Endothelial cell of umbilical vein (primary cell): ENCODE results near the gene TENM4. TPM values are rescaled to one million over a fixed set of nuclear protein-coding genes. Genes with fewer than 3 reads are reported as not detected.

Experiments used
- BruUV-seq: library from RNA; stranded (reverse); fragments of 400-500 nt; replicated peaks from 2 replicates; lab custom pipeline; 2021; lab: Mats Ljungman, UMichigan
- CTCF ChIA-PET: fragments of 300-600, 350-600 bp; sonication (Branson Sonifier 250); formaldehyde crosslinking; loops from one replicate; lab custom pipeline; 2021; ENCODE audit warnings: antibody characterized with exemption, inconsistent platforms; lab: Charles Lee
- POLR2A ChIA-PET: fragments of 300-600, 350-600 bp; sonication (Branson Sonifier 250); formaldehyde crosslinking; loops from one replicate; lab custom pipeline; 2021; ENCODE audit warnings: antibody characterized with exemption, inconsistent platforms; lab: Charles Lee
- DNase-seq: peaks from one replicate; pipeline ENCODE4 v3.0.0-alpha.2; 2011; ENCODE audit warnings: low read depth, low spot score
- FAIRE-seq: peaks from 2 replicates; lab custom pipeline; 2011; peaks lifted over from hg19 to GRCh38; lab: Jason Lieb, UNC
- H2AFZ ChIP-seq: 2 replicates; pipeline ENCODE4 v1.6.0; 2012; ENCODE audit warnings: low read depth, low read length, control low read depth, inconsistent platforms
- H3K27ac ChIP-seq: 2 replicates; pipeline ENCODE4 v1.5.1; 2011; ENCODE audit warnings: low read depth, mild to moderate bottlenecking, control low read depth, low read length, moderate library complexity; ENCODE audit not compliant: insufficient read depth
- H3K27me3 ChIP-seq, 2 experiments: 2 replicates each; pipeline versions ENCODE4 v1.6.0 to v1.6.1; 2011; ENCODE audit warnings: low read length in 2 of 2, mixed read lengths in 1 of 2; ENCODE audit not compliant: control insufficient read depth in 2 of 2, insufficient read depth in 2 of 2
- H3K36me3 ChIP-seq, 2 experiments: 2 replicates in 1 of 2; 3 replicates in 1 of 2; pipeline ENCODE4 v1.5.1; 2011; ENCODE audit warnings: low read length in 2 of 2, mild to moderate bottlenecking in 1 of 2, moderate library complexity in 1 of 2; ENCODE audit not compliant: control insufficient read depth in 2 of 2, insufficient read depth in 2 of 2; ENCODE audit errors: extremely low read depth in 1 of 2
- H3K4me1 ChIP-seq: 3 replicates; pipeline ENCODE4 v1.5.1; 2011; ENCODE audit warnings: mild to moderate bottlenecking, low read length; ENCODE audit not compliant: control insufficient read depth, insufficient read depth; ENCODE audit errors: extremely low read depth
- H3K4me2 ChIP-seq: 2 replicates; pipeline ENCODE4 v1.6.1; 2011; ENCODE audit warnings: low read length, control low read depth, mixed read lengths; ENCODE audit not compliant: insufficient read depth
- H3K4me3 ChIP-seq, 3 experiments: fragments of 200-600 bp in 1 of 3; sonication (generic), shearing (Covaris generic) in 1 of 3; replicated peaks in 1 of 3; 2 replicates each; pipeline ENCODE4 v1.5.1; 2011 to 2016; ENCODE audit warnings: control low read depth in 3 of 3, low read length in 3 of 3, mild to moderate bottlenecking in 2 of 3, inconsistent platforms in 1 of 3, low read depth in 1 of 3, moderate library complexity in 1 of 3; ENCODE audit not compliant: insufficient read depth in 1 of 3
- H3K79me2 ChIP-seq: 2 replicates; pipeline ENCODE4 v1.6.0; 2012; ENCODE audit warnings: low read length, inconsistent platforms; ENCODE audit not compliant: control insufficient read depth, insufficient read depth
- H3K9ac ChIP-seq: replicated peaks from 2 replicates; pipeline ENCODE3; 2011; ENCODE audit warnings: low read length, control low read depth; ENCODE audit not compliant: insufficient read depth; ENCODE audit errors: extremely low read depth
- H3K9me1 ChIP-seq: replicated peaks from 3 replicates; pipeline ENCODE4 v1.6.0; 2011; ENCODE audit warnings: mild to moderate bottlenecking, low read length; ENCODE audit not compliant: control insufficient read depth, insufficient read depth; ENCODE audit errors: extremely low read depth
- H3K9me3 ChIP-seq: replicated peaks from 2 replicates; pipeline ENCODE4 v1.5.1; 2012; ENCODE audit warnings: low read length, inconsistent platforms; ENCODE audit not compliant: control insufficient read depth, insufficient read depth
- H4K20me1 ChIP-seq: replicated peaks from 2 replicates; pipeline ENCODE3; 2011; ENCODE audit warnings: mild to moderate bottlenecking, low read length; ENCODE audit not compliant: control insufficient read depth, insufficient read depth; ENCODE audit errors: extremely low read depth
- EZH2 ChIP-seq: IDR thresholded peaks from 2 replicates; pipeline ENCODE4 v1.6.1; 2012; ENCODE audit warnings: borderline replicate concordance, low read depth, mild to moderate bottlenecking, moderate library complexity, low read length, inconsistent platforms; ENCODE audit not compliant: severe bottlenecking
- FOS ChIP-seq: IDR thresholded peaks from 2 replicates; pipeline ENCODE4 v1.6.1; 2011; ENCODE audit warnings: mild to moderate bottlenecking, low read length, moderate library complexity, borderline replicate concordance; ENCODE audit not compliant: insufficient read depth
- GATA2 ChIP-seq: IDR thresholded peaks from 2 replicates; pipeline ENCODE4 v1.7.0; 2011; ENCODE audit warnings: low read depth, mild to moderate bottlenecking, moderate library complexity, mixed read lengths, low read length; ENCODE audit not compliant: insufficient read length, insufficient read depth
- JUN ChIP-seq: IDR thresholded peaks from 2 replicates; pipeline ENCODE4 v1.6.1; 2011; ENCODE audit warnings: borderline replicate concordance, low read depth; ENCODE audit not compliant: insufficient read length, insufficient read depth
- MYC ChIP-seq: IDR thresholded peaks from one replicate; pipeline ENCODE4 v1.6.1; 2011; ENCODE audit warnings: mild to moderate bottlenecking, low read depth, low read length
- POLR2A ChIP-seq: IDR thresholded peaks from 2 replicates; pipeline ENCODE4 v1.6.1; 2012; ENCODE audit warnings: low read depth, mild to moderate bottlenecking, control low read depth, low read length
- POLR2AphosphoS5 ChIP-seq: IDR thresholded peaks from 2 replicates; pipeline ENCODE4 v1.6.1; 2012; ENCODE audit warnings: low read depth, mild to moderate bottlenecking, control low read depth, low read length, moderate library complexity; ENCODE audit not compliant: insufficient read depth
- dilution Hi-C: fragments of 300-500 bp; cut with MboI; formaldehyde crosslinking; loops from one replicate; pipeline ENCODE4 v1.15.0; 2019; ENCODE audit warnings: low sequenced_read_pairs; ENCODE audit not compliant: extremely low pct_ligation_motif_present
- intact Hi-C: fragments of 100-400 bp; cut with micrococcal nuclease; formaldehyde crosslinking; loops from one replicate; pipeline ENCODE4 v1.10.0; 2022
- polyA plus RNA-seq, 4 experiments: library from polyadenylated mRNA; depleted of rRNA in 3 of 4; stranded (reverse) in 3 of 4; unstranded in 1 of 4; fragments of >200 nt; gene quantifications; 2 replicates each; pipeline versions ENCODE4 v1.2.1 to v1.2.3, GENCODE V29; 2011 to 2012; ENCODE audit warnings: missing spikeins in 1 of 4
- total RNA-seq: library from RNA; stranded (reverse); gene quantifications from 2 replicates; pipeline ENCODE4 v1.2.3, GENCODE V29; 2021
- TF ChIP-seq, protein P1 (sequence below), 2 donors: IDR thresholded peaks; 1 replicate in 1 of 2; 2 replicates in 1 of 2; pipeline ENCODE4 v1.5.1; 2011; ENCODE audit warnings: low read length in 2 of 2, mild to moderate bottlenecking in 2 of 2, moderate library complexity in 2 of 2, control low read depth in 1 of 2, inconsistent platforms in 1 of 2, low read depth in 1 of 2; ENCODE audit not compliant: insufficient read depth in 1 of 2; ENCODE audit errors: extremely low read depth in 1 of 2
- TF ChIP-seq, protein P2 (sequence below): IDR thresholded peaks from 2 replicates; pipeline ENCODE4 v1.6.1; 2011; ENCODE audit not compliant: insufficient read depth, insufficient read length

TENM4 gene
- total and polyA plus RNA-seq, 2 donors (not counting 3 experiments of a cell fraction or from before 2014, with no cell fraction given) = 0.06 to 0.27 TPM

DNA sequence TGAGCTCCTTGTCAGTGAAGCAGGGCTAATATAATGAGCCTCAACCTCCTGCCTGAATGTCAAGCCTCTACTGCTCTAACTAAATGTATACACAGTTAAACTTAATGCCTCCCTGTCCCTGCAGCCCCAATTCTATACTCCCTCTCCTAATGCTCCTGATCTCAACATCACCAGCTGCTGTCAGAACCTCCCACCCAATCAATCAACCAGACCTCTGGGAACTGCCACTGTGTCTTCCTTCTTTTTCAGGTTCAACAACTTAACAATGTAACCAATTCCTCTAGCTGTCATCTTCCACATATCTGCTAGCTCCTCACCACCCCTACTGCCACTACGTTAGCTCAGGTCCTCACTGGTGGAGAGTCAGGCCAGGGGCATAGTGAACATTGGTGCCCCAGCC is 526.3 kb downstream of the TENM4 start:
- TF ChIP-seq JUN = no peak
- TF ChIP-seq MYC = no peak
- TF ChIP-seq, protein P1, sequence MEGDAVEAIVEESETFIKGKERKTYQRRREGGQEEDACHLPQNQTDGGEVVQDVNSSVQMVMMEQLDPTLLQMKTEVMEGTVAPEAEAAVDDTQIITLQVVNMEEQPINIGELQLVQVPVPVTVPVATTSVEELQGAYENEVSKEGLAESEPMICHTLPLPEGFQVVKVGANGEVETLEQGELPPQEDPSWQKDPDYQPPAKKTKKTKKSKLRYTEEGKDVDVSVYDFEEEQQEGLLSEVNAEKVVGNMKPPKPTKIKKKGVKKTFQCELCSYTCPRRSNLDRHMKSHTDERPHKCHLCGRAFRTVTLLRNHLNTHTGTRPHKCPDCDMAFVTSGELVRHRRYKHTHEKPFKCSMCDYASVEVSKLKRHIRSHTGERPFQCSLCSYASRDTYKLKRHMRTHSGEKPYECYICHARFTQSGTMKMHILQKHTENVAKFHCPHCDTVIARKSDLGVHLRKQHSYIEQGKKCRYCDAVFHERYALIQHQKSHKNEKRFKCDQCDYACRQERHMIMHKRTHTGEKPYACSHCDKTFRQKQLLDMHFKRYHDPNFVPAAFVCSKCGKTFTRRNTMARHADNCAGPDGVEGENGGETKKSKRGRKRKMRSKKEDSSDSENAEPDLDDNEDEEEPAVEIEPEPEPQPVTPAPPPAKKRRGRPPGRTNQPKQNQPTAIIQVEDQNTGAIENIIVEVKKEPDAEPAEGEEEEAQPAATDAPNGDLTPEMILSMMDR (IDR thresholded peaks at IDR 0.05; ENCODE audit: extremely low read depth in 1 of 2, insufficient read depth in 1 of 2, low read depth in 1 of 2, low read length in 2 of 2) = no peak
- no peak for TF ChIP-seq POLR2AphosphoS5
- TF ChIP-seq, protein P2, sequence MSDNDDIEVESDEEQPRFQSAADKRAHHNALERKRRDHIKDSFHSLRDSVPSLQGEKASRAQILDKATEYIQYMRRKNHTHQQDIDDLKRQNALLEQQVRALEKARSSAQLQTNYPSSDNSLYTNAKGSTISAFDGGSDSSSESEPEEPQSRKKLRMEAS = no peak
- TF ChIP-seq EZH2 = no peak
- TF ChIP-seq GATA2 = no peak
- TF ChIP-seq FOS = no peak
- no peak for TF ChIP-seq POLR2A

More for the DNA sequence above, 526.3 kb downstream of the TENM4 start:
- H3K27ac ChIP-seq = no peak overlapping the region
- H3K9me1 ChIP-seq = no peaks in the 10 kb centered on the region
- dilution Hi-C loops (no loop called here), intact Hi-C loops (no loop called here)
- no peaks in the 10 kb centered on the region for H3K79me2 ChIP-seq
- ChIA-PET CTCF (no interaction called here), POLR2A (no interaction called here)
- no peaks in the 10 kb centered on the region for H3K36me3 ChIP-seq
- H3K9me3 ChIP-seq = no peaks in the 10 kb centered on the region
- H3K4me3 ChIP-seq = no peak overlapping the region
- no peak overlapping the region for H3K4me2 ChIP-seq
- H4K20me1 ChIP-seq = no peaks in the 10 kb centered on the region
- BruUV-seq = no TSS peak
- H3K9ac ChIP-seq = no peak overlapping the region
- FAIRE-seq (no peak), DNase-seq (no peak)
- H3K27me3 ChIP-seq = no peaks in the 10 kb centered on the region
- no peak overlapping the region for H2AFZ ChIP-seq
- H3K4me1 ChIP-seq = no peaks in the 10 kb centered on the region
